H1 (cell line): Measurements from ENCODE around the gene TKFC.

Experiments used
- RNF2 ChIP-seq: fragments of 200-900, 300-1000 bp; sonication (generic); IDR thresholded peaks from 2 replicates; pipeline ENCODE4 v1.7.1; 2016; ENCODE audit warnings: borderline replicate concordance, low read depth, mild to moderate bottlenecking, antibody characterized with exemption, low read length; ENCODE audit not compliant: poor library complexity, severe bottlenecking; ENCODE audit errors: missing control alignments
- TF ChIP-seq, protein P1 (sequence below), 3 experiments: IDR thresholded peaks; 1 replicate in 2 of 3; 2 replicates in 1 of 3; pipeline versions ENCODE4 v1.5.1 to v1.6.1; 2011; ENCODE audit warnings: low read length in 3 of 3, mild to moderate bottlenecking in 3 of 3, inconsistent platforms in 2 of 3, low read depth in 1 of 3, moderate library complexity in 1 of 3; ENCODE audit not compliant: insufficient read depth in 1 of 3; ENCODE audit errors: control extremely low read depth in 1 of 3

GRCh38 chr11:61369372-61370348 lies 36.6 kb downstream of the TKFC start:
- TF ChIP-seq RNF2 = no peak
- TF ChIP-seq, protein P1, sequence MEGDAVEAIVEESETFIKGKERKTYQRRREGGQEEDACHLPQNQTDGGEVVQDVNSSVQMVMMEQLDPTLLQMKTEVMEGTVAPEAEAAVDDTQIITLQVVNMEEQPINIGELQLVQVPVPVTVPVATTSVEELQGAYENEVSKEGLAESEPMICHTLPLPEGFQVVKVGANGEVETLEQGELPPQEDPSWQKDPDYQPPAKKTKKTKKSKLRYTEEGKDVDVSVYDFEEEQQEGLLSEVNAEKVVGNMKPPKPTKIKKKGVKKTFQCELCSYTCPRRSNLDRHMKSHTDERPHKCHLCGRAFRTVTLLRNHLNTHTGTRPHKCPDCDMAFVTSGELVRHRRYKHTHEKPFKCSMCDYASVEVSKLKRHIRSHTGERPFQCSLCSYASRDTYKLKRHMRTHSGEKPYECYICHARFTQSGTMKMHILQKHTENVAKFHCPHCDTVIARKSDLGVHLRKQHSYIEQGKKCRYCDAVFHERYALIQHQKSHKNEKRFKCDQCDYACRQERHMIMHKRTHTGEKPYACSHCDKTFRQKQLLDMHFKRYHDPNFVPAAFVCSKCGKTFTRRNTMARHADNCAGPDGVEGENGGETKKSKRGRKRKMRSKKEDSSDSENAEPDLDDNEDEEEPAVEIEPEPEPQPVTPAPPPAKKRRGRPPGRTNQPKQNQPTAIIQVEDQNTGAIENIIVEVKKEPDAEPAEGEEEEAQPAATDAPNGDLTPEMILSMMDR (IDR thresholded peaks at IDR 0.05; ENCODE audit: control extremely low read depth in 1 of 3, insufficient read depth in 1 of 3, low read depth in 1 of 3, low read length in 3 of 3) = no peak
